WI38 (cell line): ENCODE results near the gene CSNK1G1.
"Not testable (repeated sequence)": the region's sequence is repeated elsewhere in the genome, so short reads cannot be mapped to it uniquely, and the experiment has no call there.

ENCODE experiments used
- H3K4me3 ChIP-seq: 2 replicates; pipeline ENCODE4 v1.5.1; 2011; ENCODE audit warnings: low read depth, mild to moderate bottlenecking, control low read depth, low read length
- CTCF ChIP-seq: IDR thresholded peaks from 2 replicates; pipeline ENCODE4 v1.5.1; 2012; ENCODE audit warnings: low read depth, mild to moderate bottlenecking, control low read depth, low read length

Gene CSNK1G1

GRCh38 chr15:64361259-64361658 is 5.3 kb upstream of the CSNK1G1 start:
- TF ChIP-seq CTCF, result no peak
- no peak overlapping the region for H3K4me3 ChIP-seq

- peak overlapping the region; percentile 97 for H3K4me3 ChIP-seq
- no peak for TF ChIP-seq CTCF
Measured at GRCh38 chr15:64356710-64357040, 702 bp upstream of the CSNK1G1 start.

GRCh38 chr15:64355348-64355943 is 527 bp downstream of the CSNK1G1 start:
- peak overlapping the region; percentile 97 for H3K4me3 ChIP-seq
- TF ChIP-seq CTCF, result no peak

GRCh38 chr15:64354688-64355344 is 1.2 kb downstream of the CSNK1G1 start:
- no peak for TF ChIP-seq CTCF
- peak overlapping the region; percentile 97 for H3K4me3 ChIP-seq

GRCh38 chr15:64351265-64351664 is 4.7 kb downstream of the CSNK1G1 start:
- H3K4me3 ChIP-seq, result no peak overlapping the region
- no peak for TF ChIP-seq CTCF

GRCh38 chr15:64349375-64349774 is 6.6 kb downstream of the CSNK1G1 start:
- no peak for TF ChIP-seq CTCF
- H3K4me3 ChIP-seq, result no peak overlapping the region

- H3K4me3 ChIP-seq, result no peak overlapping the region
- TF ChIP-seq CTCF, result no peak
Measured at GRCh38 chr15:64348455-64348854, 7.5 kb downstream of the CSNK1G1 start.

GRCh38 chr15:64346242-64346641 is 9.7 kb downstream of the CSNK1G1 start:
- H3K4me3 ChIP-seq, result not testable (repeated sequence)
